ENCODE data around the gene CENPV.

DNA sequence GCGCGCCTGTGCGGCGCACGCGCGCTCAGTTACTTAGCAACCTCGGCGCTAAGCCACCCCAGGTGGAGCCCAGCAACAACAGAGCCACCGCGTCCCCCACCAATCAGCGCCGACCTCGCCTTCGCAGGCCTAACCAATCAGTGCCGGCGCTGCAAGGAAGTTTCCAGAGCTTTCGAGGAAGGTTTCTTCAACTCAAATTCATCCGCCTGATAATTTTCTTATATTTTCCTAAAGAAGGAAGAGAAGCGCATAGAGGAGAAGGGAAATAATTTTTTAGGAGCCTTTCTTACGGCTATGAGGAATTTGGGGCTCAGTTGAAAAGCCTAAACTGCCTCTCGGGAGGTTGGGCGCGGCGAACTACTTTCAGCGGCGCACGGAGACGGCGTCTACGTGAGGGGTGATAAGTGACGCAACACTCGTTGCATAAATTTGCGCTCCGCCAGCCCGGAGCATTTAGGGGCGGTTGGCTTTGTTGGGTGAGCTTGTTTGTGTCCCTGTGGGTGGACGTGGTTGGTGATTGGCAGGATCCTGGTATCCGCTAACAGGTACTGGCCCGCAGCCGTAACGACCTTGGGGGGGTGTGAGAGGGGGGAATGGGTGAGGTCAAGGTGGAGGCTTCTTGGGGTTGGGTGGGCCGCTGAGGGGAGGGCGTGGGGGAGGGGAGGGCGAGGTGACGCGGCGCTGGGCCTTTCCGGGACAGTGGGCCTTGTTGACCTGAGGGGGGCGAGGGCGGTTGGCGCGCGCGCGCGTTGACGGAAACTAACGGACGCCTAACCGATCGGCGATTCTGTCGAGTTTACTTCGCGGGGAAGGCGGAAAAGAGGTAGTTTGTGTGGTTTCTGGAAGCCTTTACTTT lies 27.6 kb upstream of the CENPV start, which contains the start of gene UBB:
- TF ChIP-seq POLR2A (IDR thresholded peaks at IDR 0.05; ENCODE audit: low read length), result peak; percentile 99
- no peak for TF ChIP-seq GATA1 (IDR thresholded peaks at IDR 0.05; ENCODE audit: low read depth, low read length)

Data from erythroblast (primary cell).